H1 (cell line): ENCODE measurements around the gene TLR2. TPM values are rescaled to one million over a fixed set of nuclear protein-coding genes. Genes with fewer than 3 reads are reported as not detected.

Source experiments
- GTF2F1 ChIP-seq: IDR thresholded peaks from 2 replicates; pipeline ENCODE4 v1.6.1; 2012; ENCODE audit warnings: low read depth, low read length, improper control_type of control experiment, borderline replicate concordance
- KDM1A ChIP-seq: fragments of 200-600, 300-600 bp; sonication (generic); IDR thresholded peaks from 2 replicates; pipeline ENCODE4 v1.7.1; 2016; ENCODE audit warnings: mild to moderate bottlenecking, low read length, borderline replicate concordance
- SIX5 ChIP-seq: IDR thresholded peaks from 2 replicates; pipeline ENCODE4 v1.6.1; 2011; ENCODE audit warnings: mild to moderate bottlenecking, low read depth, low read length
- polyA plus RNA-seq, 7 experiments: library from polyadenylated mRNA; depleted of rRNA in 3 of 7; stranded (reverse) in 5 of 7; unstranded in 2 of 7; fragments of >200 nt in 5 of 7; fragments of 200-250 nt in 2 of 7; gene quantifications; 1 replicate in 5 of 7; 2 replicates in 1 of 7; 4 replicates in 1 of 7; pipeline versions ENCODE4 v1.2.1 to v1.2.3, GENCODE V29; 2011 to 2013; ENCODE audit warnings: missing spikeins in 2 of 7, mixed read lengths in 2 of 7
- total RNA-seq: library from RNA; stranded (reverse); fragmentation: NEBNext Ultra II Directional; extraction: Animal tissue kit (Norgen Biotek cat#: 25700); gene quantifications from 2 replicates; pipeline ENCODE4 v1.2.1, GENCODE V29; 2021

TLR2 gene
- total and polyA plus RNA-seq, 2 of the 8 experiments (the other 6 are each of a cell fraction or from before 2014, with no cell fraction given), result 1.3 TPM

DNA sequence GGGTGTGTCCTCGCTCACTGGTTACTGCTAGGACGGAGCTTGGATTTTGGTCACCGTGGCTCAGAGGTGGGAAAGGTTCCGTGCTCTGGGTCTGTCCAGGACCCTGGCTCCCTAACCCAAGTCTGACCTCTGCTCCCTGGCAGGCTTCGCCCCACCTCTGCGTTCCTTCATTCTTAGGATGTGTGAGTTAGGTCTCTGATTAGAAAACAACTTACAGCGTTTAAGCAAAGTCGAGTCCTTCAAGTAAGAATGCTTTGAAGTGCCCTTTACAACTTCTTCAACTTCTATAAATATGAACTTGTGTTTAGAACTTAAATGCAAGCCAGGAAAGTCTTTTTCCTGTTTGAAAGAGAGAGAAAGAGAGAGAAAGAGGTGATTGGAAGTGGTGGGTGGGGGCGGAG is 891 bp downstream of the TLR2 start (continued):
- no peak for TF ChIP-seq GTF2F1
- no peak for TF ChIP-seq SIX5
- TF ChIP-seq KDM1A, result no peak
